8988T (cell line): ENCODE results near the gene IAH1.
"Not testable (repeated sequence)": the region's sequence is repeated elsewhere in the genome, so short reads cannot be mapped to it uniquely, and the experiment has no call there.

Experiments used
- DNase-seq: peaks from one replicate; pipeline ENCODE4 v3.0.0; 2011

The IAH1 gene

DNA sequence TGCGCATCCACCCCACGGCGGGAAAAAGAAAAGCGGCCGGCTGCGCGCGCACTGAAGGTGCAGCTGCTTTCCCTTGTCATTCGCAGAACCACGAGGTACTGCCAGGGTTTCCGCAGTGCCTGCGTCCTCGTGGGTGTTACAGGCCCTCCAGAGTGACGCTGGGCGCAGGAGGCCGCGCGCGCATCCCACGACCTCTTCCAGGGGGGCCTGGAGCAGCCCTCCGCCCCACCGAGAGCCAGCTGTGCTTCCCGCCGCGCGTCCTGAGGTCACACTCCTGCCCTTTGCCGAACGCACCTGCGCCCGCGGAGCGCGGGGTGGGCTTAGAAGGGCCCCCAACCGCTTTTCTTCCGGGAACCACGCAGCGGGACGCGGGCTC, 378 bp upstream of the IAH1 start:
- peak; percentile 27 for DNase-seq

- no peak for DNase-seq
These were observed 3.6 kb downstream of the IAH1 start for GRCh38 chr2:9477914-9478313.

DNA sequence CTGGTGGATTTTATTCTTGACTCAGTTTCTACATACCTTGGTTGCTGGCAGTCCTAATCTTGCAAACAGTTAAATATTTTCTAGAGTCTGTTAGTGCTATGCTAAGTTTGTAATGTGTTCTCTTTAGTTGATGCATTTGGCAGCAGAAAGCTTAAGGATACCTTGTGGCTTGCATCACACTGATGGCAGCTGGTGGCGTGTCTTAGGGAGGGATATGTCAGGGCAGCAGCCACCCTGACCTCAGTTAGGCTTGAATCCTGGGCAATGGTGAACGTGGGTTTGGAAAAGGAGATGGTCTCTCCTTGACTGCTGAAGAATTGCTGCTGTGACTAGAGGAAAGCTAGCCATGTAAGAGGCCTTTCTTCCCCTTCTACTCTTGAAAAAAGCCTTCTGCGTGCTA, 4.2 kb downstream of the IAH1 start:
- no peak for DNase-seq

DNA sequence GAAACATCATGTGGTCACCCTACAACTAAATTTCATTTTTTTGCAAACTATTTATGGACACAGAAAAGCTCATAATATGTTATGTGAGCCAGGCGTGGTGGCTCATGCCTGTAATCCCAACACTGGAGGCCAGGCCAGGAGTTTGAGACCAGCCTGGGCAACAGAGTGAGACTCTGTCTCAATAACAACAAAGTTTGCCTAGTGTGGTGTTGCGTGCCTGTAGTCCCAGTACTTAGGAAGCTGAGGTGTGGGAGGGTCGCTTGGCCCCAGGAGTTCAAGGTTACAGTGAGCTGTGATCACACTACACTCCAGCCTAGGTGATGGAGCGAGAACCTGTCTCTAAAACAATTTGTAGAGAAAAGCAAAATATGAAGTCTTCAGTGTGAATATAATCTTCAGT, 5.8 kb downstream of the IAH1 start:
- DNase-seq = no peak

- no peak for DNase-seq
These were observed 8.8 kb downstream of the IAH1 start for GRCh38 chr2:9483107-9483506.

GRCh38 chr2:9484533-9484932, 10.2 kb downstream of the IAH1 start:
- DNase-seq = no peak

- DNase-seq = no peak
These were observed 14.5 kb downstream of the IAH1 start for GRCh38 chr2:9488583-9489547.

GRCh38 chr2:9490789-9491188, 16.4 kb downstream of the IAH1 start:
- DNase-seq = no peak

- no peak for DNase-seq
These were observed 18.6 kb downstream of the IAH1 start for GRCh38 chr2:9492927-9493326.

- no peak for DNase-seq
These were observed 19.1 kb downstream of the IAH1 start for GRCh38 chr2:9493478-9493877.

DNA sequence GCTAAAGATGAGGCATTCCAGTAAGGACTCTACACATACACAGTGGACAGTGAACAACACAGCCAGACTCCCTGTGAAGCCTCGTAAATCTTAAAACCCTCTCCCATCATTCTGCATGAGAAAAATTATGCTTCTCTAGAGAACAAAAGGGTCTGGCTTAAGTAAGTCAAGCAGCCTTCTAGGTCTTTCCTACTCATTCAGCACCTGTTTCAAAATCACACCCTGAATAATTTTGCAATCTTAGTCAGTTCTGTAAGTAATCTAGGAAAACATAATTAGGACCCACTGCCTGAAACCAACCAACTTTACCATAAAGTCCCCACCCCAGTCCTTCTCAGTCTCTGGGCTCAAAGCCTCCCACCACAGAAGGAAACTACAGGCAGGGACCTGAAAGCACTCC, 19.7 kb downstream of the IAH1 start:
- no peak for DNase-seq

GRCh38 chr2:9497017-9497416, 22.7 kb downstream of the IAH1 start:
- no peak for DNase-seq

DNA sequence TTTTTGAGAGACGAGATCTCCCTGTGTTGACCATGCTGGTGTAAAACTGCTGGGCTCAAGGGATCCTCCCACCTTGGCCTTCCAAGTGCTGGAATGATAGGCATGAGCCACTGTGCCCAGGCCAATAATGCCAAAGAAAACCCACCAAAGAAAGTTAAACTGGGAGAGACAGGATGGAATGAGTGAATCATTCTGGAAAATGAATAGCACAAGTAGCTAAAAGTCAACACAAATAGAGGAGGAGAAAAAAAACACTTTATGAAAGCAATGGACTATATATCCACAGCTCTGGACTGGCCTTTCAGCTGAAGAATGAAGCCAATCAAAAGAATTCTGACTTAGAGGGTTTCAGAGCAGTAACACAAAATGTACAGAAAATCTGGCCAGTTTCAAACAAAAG, 23.9 kb downstream of the IAH1 start:
- no peak for DNase-seq

DNA sequence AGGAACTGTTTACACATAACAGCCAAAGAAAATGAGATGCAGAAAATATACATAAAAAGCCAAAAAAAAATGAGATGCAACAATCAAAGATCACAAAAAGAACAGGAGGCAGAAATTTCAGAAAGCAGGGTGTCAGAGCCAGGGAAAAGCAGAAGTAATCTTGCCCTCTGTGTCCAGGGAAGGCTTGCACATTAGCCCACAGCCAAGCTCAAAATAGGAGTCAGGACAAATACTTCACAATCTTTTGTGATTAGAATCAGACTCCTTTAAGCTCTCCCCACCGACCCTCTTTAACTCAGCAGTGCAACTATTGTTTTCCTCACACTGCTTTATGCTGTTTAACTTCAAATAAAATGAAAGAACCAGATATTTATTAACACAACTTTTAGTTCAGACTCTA, 34.6 kb downstream of the IAH1 start:
- no peak for DNase-seq

DNA sequence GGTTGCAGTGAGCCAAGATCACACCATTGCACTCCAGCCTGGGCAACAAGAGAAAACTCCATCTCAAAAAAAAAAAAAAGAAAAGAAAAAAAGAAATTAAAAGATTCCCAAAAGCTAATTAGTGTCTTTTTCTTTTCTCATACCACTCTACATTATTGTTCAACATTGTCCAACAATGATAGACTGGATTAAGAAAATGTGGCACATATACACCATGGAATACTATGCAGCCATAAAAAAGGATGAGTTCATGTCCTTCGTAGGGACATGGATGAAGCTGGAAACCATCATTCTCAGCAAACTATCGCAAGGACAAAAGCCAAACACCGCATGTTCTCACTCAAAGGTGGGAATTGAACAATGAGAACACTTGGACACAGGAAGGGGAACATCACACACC, 39.6 kb downstream of the IAH1 start:
- DNase-seq = not testable (repeated sequence)

GRCh38 chr2:9517118-9517782, 42.9 kb downstream of the IAH1 start:
- DNase-seq = no peak

DNA sequence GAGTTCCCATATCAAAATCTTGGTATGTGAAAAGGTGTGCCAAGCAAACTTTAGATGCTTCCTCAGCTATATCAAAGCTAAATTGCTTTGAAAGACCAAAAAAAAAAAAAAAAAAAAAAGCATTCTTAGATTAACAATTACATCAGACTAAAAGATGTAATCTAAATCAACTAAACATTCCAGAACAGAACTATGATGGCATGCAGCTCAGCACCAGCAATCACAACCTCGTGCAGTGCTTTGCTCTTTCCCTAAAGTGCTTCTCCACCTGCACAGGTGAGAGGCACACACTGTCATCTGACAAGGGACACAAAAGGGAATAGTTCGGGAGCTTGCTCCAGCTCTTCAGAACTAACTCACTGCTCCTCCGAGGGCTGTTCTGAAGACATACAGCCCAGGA, 43.8 kb downstream of the IAH1 start:
- DNase-seq = no peak

DNA sequence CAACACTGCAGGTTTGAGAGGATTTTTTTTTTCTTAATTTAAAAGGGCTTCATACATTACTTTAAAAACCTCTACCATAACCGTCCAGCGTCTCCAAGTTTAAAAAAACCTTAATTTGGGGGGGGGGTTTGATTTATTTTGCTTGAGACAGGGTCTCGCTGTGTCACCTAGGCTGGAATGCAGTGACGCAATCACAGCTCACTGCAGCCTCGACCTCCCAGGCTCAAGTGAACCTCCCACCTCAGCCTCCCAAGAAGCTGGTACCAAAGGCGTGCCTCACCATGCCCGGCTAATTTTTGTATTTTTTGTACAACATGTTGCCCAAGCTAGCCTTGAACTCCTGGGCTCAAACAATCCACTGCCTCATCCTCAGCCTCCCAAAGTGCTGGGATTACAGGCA, 44.4 kb downstream of the IAH1 start:
- no peak for DNase-seq

GRCh38 chr2:9519250-9519649, 44.9 kb downstream of the IAH1 start:
- no peak for DNase-seq

DNA sequence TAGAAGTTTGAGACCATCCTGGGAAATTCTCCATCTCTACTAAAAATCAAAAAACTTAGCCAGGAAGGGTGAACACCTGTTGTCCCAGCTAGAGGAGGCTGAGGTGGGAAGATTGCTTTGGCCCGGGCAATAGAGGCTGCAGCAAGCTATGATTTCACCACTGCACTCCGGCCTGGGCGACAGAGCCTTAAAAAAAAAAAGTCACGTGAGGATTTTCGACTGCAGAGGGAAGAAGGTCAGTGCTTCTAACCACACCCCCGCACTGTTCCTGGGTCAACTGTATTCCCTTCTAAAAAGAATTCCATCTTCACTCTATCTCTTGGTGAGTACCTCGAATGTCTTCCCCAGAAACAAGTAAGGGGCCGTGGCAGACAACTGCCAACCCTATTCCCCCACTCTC, 49.9 kb downstream of the IAH1 start:
- no peak for DNase-seq

DNA sequence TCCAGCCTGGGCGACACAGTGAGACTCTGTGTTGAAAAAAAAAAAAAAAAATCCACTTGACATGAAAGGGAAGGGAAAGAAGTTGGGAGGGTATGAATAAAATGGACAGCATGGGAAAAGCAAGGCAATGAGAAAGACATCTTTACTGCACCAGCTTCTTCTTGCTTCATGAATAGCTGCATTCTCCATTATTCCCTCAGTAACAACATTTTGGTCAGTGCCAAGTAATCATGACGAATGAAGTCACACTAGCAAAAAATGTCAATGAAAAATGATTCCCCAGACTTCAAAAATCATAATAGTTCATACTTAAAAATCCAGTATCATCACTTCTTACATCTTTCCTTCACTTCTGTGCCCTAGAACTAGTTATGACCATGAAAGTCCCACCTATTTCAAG, 50.9 kb downstream of the IAH1 start:
- no peak for DNase-seq

- no peak for DNase-seq
These were observed 53.8 kb downstream of the IAH1 start for GRCh38 chr2:9527995-9528787.

- no peak for DNase-seq
These were observed 58.1 kb downstream of the IAH1 start for GRCh38 chr2:9532421-9532820.

GRCh38 chr2:9533663-9534062, 59.3 kb downstream of the IAH1 start:
- DNase-seq = no peak
